GM12874 (cell line): ENCODE measurements around the gene ZFP82.

Source experiments
- TF ChIP-seq, protein P1 (sequence below): IDR thresholded peaks from 2 replicates; pipeline ENCODE4 v1.5.1; 2011; ENCODE audit warnings: low read depth, mild to moderate bottlenecking, control low read depth, low read length, moderate library complexity; ENCODE audit not compliant: insufficient read depth

ZFP82 gene

DNA sequence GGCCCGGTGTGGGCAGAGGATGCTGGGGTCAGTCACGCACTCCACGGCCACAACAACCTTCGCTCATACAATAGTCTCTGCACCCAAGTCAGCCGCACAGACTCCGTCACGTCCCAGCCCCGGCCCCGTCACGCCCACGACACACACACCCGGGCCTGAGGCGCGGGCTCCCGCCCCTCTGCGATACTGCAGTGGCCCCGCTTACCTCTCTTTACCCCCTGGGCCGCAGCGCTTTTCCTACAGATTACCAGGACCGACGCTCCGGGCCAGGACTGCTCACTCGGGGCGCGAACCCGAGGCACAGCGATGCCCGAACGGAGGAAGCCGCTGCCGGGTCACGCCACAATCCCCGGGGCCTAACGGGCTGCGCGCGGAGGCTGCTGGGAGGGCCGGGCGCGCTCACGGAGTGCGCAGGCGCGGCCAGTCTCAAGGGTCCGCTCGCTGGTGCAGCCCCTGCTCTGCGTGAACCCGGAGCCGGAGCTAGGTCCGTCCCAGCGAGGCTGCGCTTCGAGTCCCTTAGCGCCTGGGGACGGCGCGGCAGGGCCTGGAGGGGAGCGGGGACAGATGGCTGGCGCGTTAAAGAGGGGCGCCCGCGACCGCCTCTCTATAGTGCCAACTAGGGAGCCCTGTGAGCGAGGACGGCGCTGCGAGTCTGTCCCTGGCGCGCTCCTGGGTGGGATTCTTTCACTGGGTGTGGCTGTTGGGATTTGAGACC is at the start of gene ZFP82:
Gene ZFP82, minus strand, starts transcription at position 358 of the 715 bp plus-strand sequence. CDS start 8,855 bp downstream, outside the sequence.
- TF ChIP-seq, protein P1, sequence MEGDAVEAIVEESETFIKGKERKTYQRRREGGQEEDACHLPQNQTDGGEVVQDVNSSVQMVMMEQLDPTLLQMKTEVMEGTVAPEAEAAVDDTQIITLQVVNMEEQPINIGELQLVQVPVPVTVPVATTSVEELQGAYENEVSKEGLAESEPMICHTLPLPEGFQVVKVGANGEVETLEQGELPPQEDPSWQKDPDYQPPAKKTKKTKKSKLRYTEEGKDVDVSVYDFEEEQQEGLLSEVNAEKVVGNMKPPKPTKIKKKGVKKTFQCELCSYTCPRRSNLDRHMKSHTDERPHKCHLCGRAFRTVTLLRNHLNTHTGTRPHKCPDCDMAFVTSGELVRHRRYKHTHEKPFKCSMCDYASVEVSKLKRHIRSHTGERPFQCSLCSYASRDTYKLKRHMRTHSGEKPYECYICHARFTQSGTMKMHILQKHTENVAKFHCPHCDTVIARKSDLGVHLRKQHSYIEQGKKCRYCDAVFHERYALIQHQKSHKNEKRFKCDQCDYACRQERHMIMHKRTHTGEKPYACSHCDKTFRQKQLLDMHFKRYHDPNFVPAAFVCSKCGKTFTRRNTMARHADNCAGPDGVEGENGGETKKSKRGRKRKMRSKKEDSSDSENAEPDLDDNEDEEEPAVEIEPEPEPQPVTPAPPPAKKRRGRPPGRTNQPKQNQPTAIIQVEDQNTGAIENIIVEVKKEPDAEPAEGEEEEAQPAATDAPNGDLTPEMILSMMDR: no peak

GRCh38 chr19:36460046-36460445 is 41.6 kb upstream of the ZFP82 start:
- TF ChIP-seq, protein P1: no peak

DNA sequence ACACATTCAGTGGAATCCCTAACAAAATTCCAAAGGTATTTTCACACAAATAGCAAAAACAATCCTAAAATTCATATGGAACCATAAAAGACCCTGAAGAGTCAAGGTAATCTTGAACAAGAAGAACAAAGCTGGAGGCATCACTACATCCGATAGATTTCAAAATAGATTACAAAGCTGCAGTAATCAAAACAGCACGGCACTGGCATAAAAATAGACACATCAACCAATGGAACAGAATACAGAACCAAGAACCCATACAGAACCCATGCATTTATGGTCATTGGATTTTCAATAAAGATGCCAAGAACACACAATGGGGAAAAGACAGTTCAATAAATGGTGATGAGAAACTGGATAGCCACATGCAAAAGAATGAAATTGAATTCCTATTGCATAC is 38.4 kb upstream of the ZFP82 start:
- TF ChIP-seq, protein P1: no peak

GRCh38 chr19:36449059-36449670 is 30.7 kb upstream of the ZFP82 start:
- TF ChIP-seq, protein P1: no peak

- TF ChIP-seq, protein P1: no peak
These were observed 22.9 kb upstream of the ZFP82 start for GRCh38 chr19:36441339-36441738.

- TF ChIP-seq, protein P1: no peak
These were observed 18.1 kb upstream of the ZFP82 start for GRCh38 chr19:36436531-36436930.

- TF ChIP-seq, protein P1: no peak
These were observed 5.5 kb upstream of the ZFP82 start for GRCh38 chr19:36423925-36424324.
